Endothelial cell of umbilical vein (primary cell): ENCODE results near the gene DNMT3B. TPM values are rescaled to one million over a fixed set of nuclear protein-coding genes. Genes with fewer than 3 reads are reported as not detected.

ENCODE experiments used
- BruUV-seq: library from RNA; stranded (reverse); fragments of 400-500 nt; replicated peaks from 2 replicates; lab custom pipeline; 2021; lab: Mats Ljungman, UMichigan
- CTCF ChIA-PET: fragments of 300-600, 350-600 bp; sonication (Branson Sonifier 250); formaldehyde crosslinking; loops from one replicate; lab custom pipeline; 2021; ENCODE audit warnings: antibody characterized with exemption, inconsistent platforms; lab: Charles Lee
- POLR2A ChIA-PET: fragments of 300-600, 350-600 bp; sonication (Branson Sonifier 250); formaldehyde crosslinking; loops from one replicate; lab custom pipeline; 2021; ENCODE audit warnings: antibody characterized with exemption, inconsistent platforms; lab: Charles Lee
- DNase-seq: peaks from one replicate; pipeline ENCODE4 v3.0.0-alpha.2; 2011; ENCODE audit warnings: low read depth, low spot score
- FAIRE-seq: peaks from 2 replicates; lab custom pipeline; 2011; peaks lifted over from hg19 to GRCh38; lab: Jason Lieb, UNC
- H2AFZ ChIP-seq: 2 replicates; pipeline ENCODE4 v1.6.0; 2012; ENCODE audit warnings: low read depth, low read length, control low read depth, inconsistent platforms
- H3K27ac ChIP-seq: 2 replicates; pipeline ENCODE4 v1.5.1; 2011; ENCODE audit warnings: low read depth, mild to moderate bottlenecking, control low read depth, low read length, moderate library complexity; ENCODE audit not compliant: insufficient read depth
- H3K27me3 ChIP-seq, 2 experiments: 2 replicates each; pipeline versions ENCODE4 v1.6.0 to v1.6.1; 2011; ENCODE audit warnings: low read length in 2 of 2, mixed read lengths in 1 of 2; ENCODE audit not compliant: control insufficient read depth in 2 of 2, insufficient read depth in 2 of 2
- H3K36me3 ChIP-seq, 2 experiments: 2 replicates in 1 of 2; 3 replicates in 1 of 2; pipeline ENCODE4 v1.5.1; 2011; ENCODE audit warnings: low read length in 2 of 2, mild to moderate bottlenecking in 1 of 2, moderate library complexity in 1 of 2; ENCODE audit not compliant: control insufficient read depth in 2 of 2, insufficient read depth in 2 of 2; ENCODE audit errors: extremely low read depth in 1 of 2
- H3K4me1 ChIP-seq: 3 replicates; pipeline ENCODE4 v1.5.1; 2011; ENCODE audit warnings: mild to moderate bottlenecking, low read length; ENCODE audit not compliant: control insufficient read depth, insufficient read depth; ENCODE audit errors: extremely low read depth
- H3K4me2 ChIP-seq: 2 replicates; pipeline ENCODE4 v1.6.1; 2011; ENCODE audit warnings: low read length, control low read depth, mixed read lengths; ENCODE audit not compliant: insufficient read depth
- H3K4me3 ChIP-seq, 3 experiments: fragments of 200-600 bp in 1 of 3; sonication (generic), shearing (Covaris generic) in 1 of 3; replicated peaks in 1 of 3; 2 replicates each; pipeline ENCODE4 v1.5.1; 2011 to 2016; ENCODE audit warnings: control low read depth in 3 of 3, low read length in 3 of 3, mild to moderate bottlenecking in 2 of 3, inconsistent platforms in 1 of 3, low read depth in 1 of 3, moderate library complexity in 1 of 3; ENCODE audit not compliant: insufficient read depth in 1 of 3
- H3K79me2 ChIP-seq: 2 replicates; pipeline ENCODE4 v1.6.0; 2012; ENCODE audit warnings: low read length, inconsistent platforms; ENCODE audit not compliant: control insufficient read depth, insufficient read depth
- H3K9ac ChIP-seq: replicated peaks from 2 replicates; pipeline ENCODE3; 2011; ENCODE audit warnings: low read length, control low read depth; ENCODE audit not compliant: insufficient read depth; ENCODE audit errors: extremely low read depth
- H3K9me1 ChIP-seq: replicated peaks from 3 replicates; pipeline ENCODE4 v1.6.0; 2011; ENCODE audit warnings: mild to moderate bottlenecking, low read length; ENCODE audit not compliant: control insufficient read depth, insufficient read depth; ENCODE audit errors: extremely low read depth
- H3K9me3 ChIP-seq: replicated peaks from 2 replicates; pipeline ENCODE4 v1.5.1; 2012; ENCODE audit warnings: low read length, inconsistent platforms; ENCODE audit not compliant: control insufficient read depth, insufficient read depth
- H4K20me1 ChIP-seq: replicated peaks from 2 replicates; pipeline ENCODE3; 2011; ENCODE audit warnings: mild to moderate bottlenecking, low read length; ENCODE audit not compliant: control insufficient read depth, insufficient read depth; ENCODE audit errors: extremely low read depth
- CTCF ChIP-seq, 2 donors: IDR thresholded peaks; 1 replicate in 1 of 2; 2 replicates in 1 of 2; pipeline ENCODE4 v1.5.1; 2011; ENCODE audit warnings: low read length in 2 of 2, mild to moderate bottlenecking in 2 of 2, moderate library complexity in 2 of 2, control low read depth in 1 of 2, inconsistent platforms in 1 of 2, low read depth in 1 of 2; ENCODE audit not compliant: insufficient read depth in 1 of 2; ENCODE audit errors: extremely low read depth in 1 of 2
- EZH2 ChIP-seq: IDR thresholded peaks from 2 replicates; pipeline ENCODE4 v1.6.1; 2012; ENCODE audit warnings: borderline replicate concordance, low read depth, mild to moderate bottlenecking, moderate library complexity, low read length, inconsistent platforms; ENCODE audit not compliant: severe bottlenecking
- FOS ChIP-seq: IDR thresholded peaks from 2 replicates; pipeline ENCODE4 v1.6.1; 2011; ENCODE audit warnings: mild to moderate bottlenecking, low read length, moderate library complexity, borderline replicate concordance; ENCODE audit not compliant: insufficient read depth
- GATA2 ChIP-seq: IDR thresholded peaks from 2 replicates; pipeline ENCODE4 v1.7.0; 2011; ENCODE audit warnings: low read depth, mild to moderate bottlenecking, moderate library complexity, mixed read lengths, low read length; ENCODE audit not compliant: insufficient read length, insufficient read depth
- JUN ChIP-seq: IDR thresholded peaks from 2 replicates; pipeline ENCODE4 v1.6.1; 2011; ENCODE audit warnings: borderline replicate concordance, low read depth; ENCODE audit not compliant: insufficient read length, insufficient read depth
- MAX ChIP-seq: IDR thresholded peaks from 2 replicates; pipeline ENCODE4 v1.6.1; 2011; ENCODE audit not compliant: insufficient read depth, insufficient read length
- MYC ChIP-seq: IDR thresholded peaks from one replicate; pipeline ENCODE4 v1.6.1; 2011; ENCODE audit warnings: mild to moderate bottlenecking, low read depth, low read length
- POLR2A ChIP-seq: IDR thresholded peaks from 2 replicates; pipeline ENCODE4 v1.6.1; 2012; ENCODE audit warnings: low read depth, mild to moderate bottlenecking, control low read depth, low read length
- POLR2AphosphoS5 ChIP-seq: IDR thresholded peaks from 2 replicates; pipeline ENCODE4 v1.6.1; 2012; ENCODE audit warnings: low read depth, mild to moderate bottlenecking, control low read depth, low read length, moderate library complexity; ENCODE audit not compliant: insufficient read depth
- dilution Hi-C: fragments of 300-500 bp; cut with MboI; formaldehyde crosslinking; loops from one replicate; pipeline ENCODE4 v1.15.0; 2019; ENCODE audit warnings: low sequenced_read_pairs; ENCODE audit not compliant: extremely low pct_ligation_motif_present
- intact Hi-C: fragments of 100-400 bp; cut with micrococcal nuclease; formaldehyde crosslinking; loops from one replicate; pipeline ENCODE4 v1.10.0; 2022
- polyA plus RNA-seq, 4 experiments: library from polyadenylated mRNA; depleted of rRNA in 3 of 4; stranded (reverse) in 3 of 4; unstranded in 1 of 4; fragments of >200 nt; gene quantifications; 2 replicates each; pipeline versions ENCODE4 v1.2.1 to v1.2.3, GENCODE V29; 2011 to 2012; ENCODE audit warnings: missing spikeins in 1 of 4
- total RNA-seq: library from RNA; stranded (reverse); gene quantifications from 2 replicates; pipeline ENCODE4 v1.2.3, GENCODE V29; 2021

DNMT3B gene
- total and polyA plus RNA-seq, 2 donors (not counting 3 experiments of a cell fraction or from before 2014, with no cell fraction given), result 3.6 to 6.8 TPM

GRCh38 chr20:32847964-32848363 lies 85.8 kb downstream of the DNMT3B start:
- no peaks in the 10 kb centered on the region for H3K9me3 ChIP-seq
- intact Hi-C loops, result no loop called here
- no peak overlapping the region for H3K4me3 ChIP-seq
- dilution Hi-C loops, result no loop called here
- peaks cover 14 to 23% of the 10 kb centered on the region in 2 experiments for H3K36me3 ChIP-seq
- FAIRE-seq (no peak), DNase-seq (no peak)
- H3K9ac ChIP-seq, result no peak overlapping the region
- no peak for TF ChIP-seq JUN
- no peak for TF ChIP-seq EZH2
- TF ChIP-seq MAX, result no peak
- TF ChIP-seq POLR2AphosphoS5, result no peak
- TF ChIP-seq MYC, result no peak
- TF ChIP-seq GATA2, result no peak
- no peak for TF ChIP-seq CTCF (IDR thresholded peaks at IDR 0.05; ENCODE audit: extremely low read depth in 1 of 2, insufficient read depth in 1 of 2, low read depth in 1 of 2, low read length in 2 of 2)
- no peak for TF ChIP-seq POLR2A
- TF ChIP-seq FOS, result no peak
- no TSS peak for BruUV-seq
- H3K79me2 ChIP-seq, result peaks cover 35% of the 10 kb centered on the region
- H3K4me1 ChIP-seq, result no peaks in the 10 kb centered on the region
- no peak overlapping the region for H2AFZ ChIP-seq
- ChIA-PET POLR2A (no interaction called here), CTCF (no interaction called here)
- H3K4me2 ChIP-seq, result no peak overlapping the region
- H3K27ac ChIP-seq, result no peak overlapping the region
- peaks cover 3% of the 10 kb centered on the region for H4K20me1 ChIP-seq
- H3K27me3 ChIP-seq, result no peaks in the 10 kb centered on the region
- no peaks in the 10 kb centered on the region for H3K9me1 ChIP-seq
